GM23338 (cell line): Measurements from ENCODE around the gene SNX9. TPM values are rescaled to one million over a fixed set of nuclear protein-coding genes. Genes with fewer than 3 reads are reported as not detected.
"Not testable (repeated sequence)": the region's sequence is repeated elsewhere in the genome, so short reads cannot be mapped to it uniquely, and the experiment has no call there.

Source experiments
- ATAC-seq: fragments of 200-7000 bp; cut with Tn5 transposase; 3 replicates; pipeline ENCODE4 v1.9.1; 2020
- DNase-seq: peaks from one replicate; pipeline ENCODE4 v3.0.0-alpha.2; 2015; ENCODE audit warnings: low spot score
- H2AFZ ChIP-seq: fragments of 200-600 bp; sonication (generic); 2 replicates; pipeline ENCODE4 v1.8.0; 2016; ENCODE audit warnings: antibody characterized with exemption, mild to moderate bottlenecking, moderate library complexity
- H3F3A ChIP-seq: fragments of 200-600 bp; sonication (generic); replicated peaks from 2 replicates; pipeline ENCODE4 v1.8.0; 2017; ENCODE audit warnings: antibody characterized with exemption, mixed run types, low read depth
- H3K27ac ChIP-seq: fragments of 200-600 bp; sonication (generic); 2 replicates; pipeline ENCODE4 v1.6.1; 2016; ENCODE audit warnings: low read depth
- H3K27me3 ChIP-seq: fragments of 200-600 bp; sonication (generic); 2 replicates; pipeline ENCODE4 v1.8.0; 2016; ENCODE audit warnings: mild to moderate bottlenecking, mixed run types, moderate library complexity; ENCODE audit not compliant: insufficient read depth
- H3K36me3 ChIP-seq: fragments of 200-600 bp; sonication (generic); 2 replicates; pipeline ENCODE4 v1.8.0; 2016; ENCODE audit warnings: mild to moderate bottlenecking; ENCODE audit not compliant: insufficient read depth
- H3K4me1 ChIP-seq: fragments of 200-600 bp; sonication (generic); 2 replicates; pipeline ENCODE4 v1.8.0; 2016; ENCODE audit warnings: mild to moderate bottlenecking, moderate library complexity; ENCODE audit not compliant: insufficient read depth
- H3K4me2 ChIP-seq: fragments of 200-600 bp; sonication (generic); 2 replicates; pipeline ENCODE4 v1.7.1; 2017; ENCODE audit warnings: mixed run types
- H3K4me3 ChIP-seq: fragments of 200-600 bp; sonication (generic); 2 replicates; pipeline ENCODE4 v1.6.1; 2016; ENCODE audit warnings: mixed run types
- H3K79me2 ChIP-seq: fragments of 200-600 bp; sonication (generic); replicated peaks from 2 replicates; pipeline ENCODE4 v1.8.0; 2017; ENCODE audit warnings: mild to moderate bottlenecking; ENCODE audit not compliant: insufficient read depth
- H3K9me2 ChIP-seq: fragments of 200-600 bp; sonication (generic); 2 replicates; pipeline ENCODE4 v1.8.0; 2017; ENCODE audit not compliant: insufficient read depth
- H4K20me1 ChIP-seq: fragments of 200-600 bp; sonication (generic); replicated peaks from 2 replicates; pipeline ENCODE4 v1.8.0; 2017; ENCODE audit warnings: mild to moderate bottlenecking; ENCODE audit not compliant: insufficient read depth
- H3K27ac Mint-ChIP-seq: 2 replicates; pipeline ENCODE4 v1.8.0; 2020; ENCODE audit warnings: inconsistent platforms, mild to moderate bottlenecking, moderate library complexity, mixed read lengths
- H3K27me3 Mint-ChIP-seq: 3 replicates; pipeline ENCODE4 v1.8.0; 2022; ENCODE audit warnings: low read depth, mild to moderate bottlenecking, moderate library complexity, mixed read lengths, inconsistent platforms; ENCODE audit not compliant: insufficient read depth, poor library complexity
- H3K36me3 Mint-ChIP-seq: 3 replicates; pipeline ENCODE4 v1.8.0; 2021; ENCODE audit warnings: low read depth, mild to moderate bottlenecking, inconsistent platforms, moderate library complexity, mixed read lengths
- H3K4me1 Mint-ChIP-seq: 3 replicates; pipeline ENCODE4 v1.8.0; 2020; ENCODE audit warnings: mild to moderate bottlenecking, inconsistent platforms, mixed read lengths
- H3K4me3 Mint-ChIP-seq: 3 replicates; pipeline ENCODE4 v1.8.0; 2021; ENCODE audit warnings: moderate library complexity, mild to moderate bottlenecking, inconsistent platforms, mixed read lengths
- H3K9me3 Mint-ChIP-seq: 3 replicates; pipeline ENCODE4 v1.8.0; 2020; ENCODE audit warnings: moderate library complexity, mild to moderate bottlenecking, inconsistent platforms, mixed read lengths
- CREB1 ChIP-seq: fragments of 250-450 bp; sonication (Bioruptor Pico); IDR thresholded peaks from 2 replicates; pipeline ENCODE4 v1.5.0; 2020; ENCODE audit warnings: low read depth, mild to moderate bottlenecking, moderate library complexity
- CTCF ChIP-seq, 2 experiments: fragments of 200-600 bp in 1 of 2; sonication (generic) in 1 of 2; conservative IDR thresholded peaks; 2 replicates each; pipeline versions ENCODE4 v1.5.1 to v1.6.1; 2016 to 2017; ENCODE audit warnings: antibody characterized with exemption in 2 of 2, low read depth in 2 of 2, mild to moderate bottlenecking in 2 of 2, moderate library complexity in 1 of 2
- JUNB ChIP-seq: IDR thresholded peaks from one replicate; pipeline ENCODE4 v1.6.1; 2016; ENCODE audit warnings: antibody characterized with exemption; ENCODE audit not compliant: unreplicated experiment
- NANOG ChIP-seq: IDR thresholded peaks from 2 replicates; pipeline ENCODE4 v1.6.1; 2016; ENCODE audit warnings: antibody characterized with exemption, borderline replicate concordance
- POLR2AphosphoS5 ChIP-seq: IDR thresholded peaks from 2 replicates; pipeline ENCODE4 v1.6.1; 2016; ENCODE audit warnings: antibody characterized with exemption, low read depth
- REST ChIP-seq: IDR thresholded peaks from one replicate; pipeline ENCODE4 v1.6.1; 2018; ENCODE audit warnings: antibody characterized with exemption; ENCODE audit not compliant: unreplicated experiment
- STAT1 ChIP-seq: IDR thresholded peaks from one replicate; pipeline ENCODE4 v1.6.1; 2016; ENCODE audit warnings: antibody characterized with exemption; ENCODE audit not compliant: unreplicated experiment
- ZNF114 ChIP-seq: fragments of 250-450 bp; sonication (Bioruptor Pico); IDR thresholded peaks from 2 replicates; pipeline ENCODE4 v1.5.0; 2020; ENCODE audit warnings: mild to moderate bottlenecking, moderate library complexity
- ZNF331 ChIP-seq: fragments of 250-450 bp; sonication (Bioruptor Pico); IDR thresholded peaks from 2 replicates; pipeline ENCODE4 v1.5.0; 2020; ENCODE audit warnings: low read depth, mild to moderate bottlenecking, moderate library complexity
- ZNF462 ChIP-seq: fragments of 250-450 bp; sonication (Bioruptor Pico); IDR thresholded peaks from 2 replicates; pipeline ENCODE4 v1.5.0; 2020; ENCODE audit warnings: mild to moderate bottlenecking, moderate library complexity
- polyA plus RNA-seq: library from polyadenylated mRNA; unstranded; fragments of >200 nt; fragmentation: Nextera tagmentation; extraction: Ambion mirVana; gene quantifications from 2 replicates; pipeline ENCODE4 v1.2.1, GENCODE V29; 2016
- total RNA-seq: library from RNA; depleted of rRNA; stranded (reverse); fragments of >200 nt; shearing (Covaris generic); gene quantifications from 2 replicates; pipeline ENCODE4 v1.2.3, GENCODE V29; 2014

The SNX9 gene
- total and polyA plus RNA-seq, 2 experiments from 2014 or later, result 18.4 to 23.3 TPM

GRCh38 chr6:157858664-157859063, 35.6 kb downstream of the SNX9 start:
- not testable (repeated sequence) for H3K4me2 ChIP-seq, H3K27me3 Mint-ChIP-seq, H3K4me3 ChIP-seq, H3K27ac ChIP-seq, H2AFZ ChIP-seq, H3K4me3 Mint-ChIP-seq, H3K36me3 ChIP-seq, H3K27ac Mint-ChIP-seq, H3K9me2 ChIP-seq, H3K27me3 ChIP-seq, H3F3A ChIP-seq, DNase-seq, H3K36me3 Mint-ChIP-seq, ATAC-seq, H3K9me3 Mint-ChIP-seq, H4K20me1 ChIP-seq
- Histone ChIP-seq H3K79me2 (peaks cover 100% of the 10 kb centered on the region), H3K4me1 (peaks cover 35% of the 10 kb centered on the region)
- H3K4me1 Mint-ChIP-seq, result peaks cover 48% of the 10 kb centered on the region

GRCh38 chr6:157859775-157860504, 36.9 kb downstream of the SNX9 start:
- H3K36me3 ChIP-seq, result no peaks in the 10 kb centered on the region
- H3K9me2 ChIP-seq, result no peaks in the 10 kb centered on the region
- peaks cover 100% of the 10 kb centered on the region for H3K79me2 ChIP-seq
- H3K4me1 ChIP-seq, result peaks cover 22% of the 10 kb centered on the region
- H3K27me3 Mint-ChIP-seq, result no peaks in the 10 kb centered on the region
- no peak overlapping the region; the same call in 1 of the 2 replicates for H3K27ac ChIP-seq
- no peak overlapping the region for H3K4me3 ChIP-seq
- peaks cover 38% of the 10 kb centered on the region; the same call in 2 of the 3 replicates for H3K4me1 Mint-ChIP-seq
- no peak overlapping the region for H3K4me2 ChIP-seq
- DNase-seq, result no peak
- no peaks in the 10 kb centered on the region for H3F3A ChIP-seq
- no peaks in the 10 kb centered on the region for H3K9me3 Mint-ChIP-seq
- H4K20me1 ChIP-seq, result no peaks in the 10 kb centered on the region
- no peak overlapping the region for H2AFZ ChIP-seq
- ATAC-seq, result no peak
- no peaks in the 10 kb centered on the region for H3K27me3 ChIP-seq
- no peak overlapping the region; the same call in 1 of the 2 replicates for H3K27ac Mint-ChIP-seq
- no peaks in the 10 kb centered on the region for H3K36me3 Mint-ChIP-seq
- no peak overlapping the region for H3K4me3 Mint-ChIP-seq
- TF ChIP-seq ZNF331 (CRISPR knock-in tag) (no peak), JUNB (no peak), ZNF462 (no peak), STAT1 (no peak), ZNF114 (no peak), CREB1 (CRISPR knock-in tag) (no peak), POLR2AphosphoS5 (no peak), CTCF (conservative IDR thresholded peaks at IDR 0.05; ENCODE audit: low read depth in 2 of 2) (no peak), REST (no peak), NANOG (no peak)
